Upper lobe of right lung (tissue), 1 donor: ENCODE results near the gene DPP8. TPM values are rescaled to one million over a fixed set of nuclear protein-coding genes. Genes with fewer than 3 reads are reported as not detected.
"Not testable (repeated sequence)": the region's sequence is repeated elsewhere in the genome, so short reads cannot be mapped to it uniquely, and the experiment has no call there.

Source experiments
- ATAC-seq: fragments of 200-7000 bp; cut with Tn5 transposase; one replicate; pipeline ENCODE4 v1.9.1; 2020; ENCODE audit warnings: mild to moderate bottlenecking, moderate library complexity
- DNase-seq: peaks from one replicate; pipeline ENCODE4 v3.0.0-alpha.2; 2020
- H3K27ac ChIP-seq: fragments of 200-600 bp; one replicate; pipeline ENCODE4 v1.8.0; 2022
- H3K27me3 ChIP-seq: fragments of 200-600 bp; one replicate; pipeline ENCODE4 v1.8.0; 2022; ENCODE audit warnings: mild to moderate bottlenecking
- H3K36me3 ChIP-seq: fragments of 200-600 bp; one replicate; pipeline ENCODE4 v1.8.0; 2022
- H3K4me1 ChIP-seq: fragments of 200-600 bp; one replicate; pipeline ENCODE4 v1.8.0; 2022
- H3K4me3 ChIP-seq: fragments of 200-600 bp; one replicate; pipeline ENCODE4 v1.8.0; 2022; ENCODE audit warnings: mild to moderate bottlenecking
- H3K9me3 ChIP-seq: fragments of 200-600 bp; one replicate; pipeline ENCODE4 v1.8.0; 2022
- CTCF ChIP-seq: fragments of 200-600 bp; IDR thresholded peaks from one replicate; pipeline ENCODE4 v1.8.0; 2022; ENCODE audit warnings: antibody characterized with exemption
- intact Hi-C: fragments of 100-400 bp; cut with DNase I; formaldehyde crosslinking; loops from one replicate; pipeline ENCODE4 v1.11.0; 2022
- total RNA-seq: library from RNA; stranded (reverse); fragmentation: NEBNext Ultra II Directional; extraction: Animal tissue kit (Norgen Biotek cat#: 25700); gene quantifications from one replicate; pipeline ENCODE4 v1.2.1, GENCODE V29; 2021
- donor health status: DM: no; HTN: yes; CAD: no; lungs with severe emphysema.

DPP8 gene
- total RNA-seq, 1 donor from 2014 or later = 28.2 TPM

DNA sequence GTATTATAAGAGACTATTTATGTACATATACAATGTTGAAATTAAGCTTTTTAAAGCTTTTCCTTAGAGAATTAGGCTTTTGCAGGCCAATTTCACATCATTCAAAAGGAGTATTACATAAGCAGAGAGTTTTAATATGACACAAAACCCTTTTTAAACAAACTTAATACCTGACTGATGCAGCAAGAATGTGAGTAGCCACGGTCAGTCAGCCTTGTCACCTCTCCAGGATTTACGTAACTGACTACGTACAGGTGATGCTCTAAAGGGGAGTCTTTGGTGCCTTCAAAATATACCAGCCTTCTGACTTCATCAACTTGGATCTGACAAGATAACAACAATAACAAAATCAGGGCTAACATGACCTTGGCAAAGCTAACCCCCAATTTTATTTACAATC lies 50.6 kb downstream of the DPP8 start:
- no peak for ATAC-seq
- H3K27ac ChIP-seq = no peak overlapping the region
- H3K4me1 ChIP-seq = no peaks in the 10 kb centered on the region
- H3K27me3 ChIP-seq = no peaks in the 10 kb centered on the region
- H3K36me3 ChIP-seq = peaks cover 96% of the 10 kb centered on the region
- no peak overlapping the region for H3K4me3 ChIP-seq
- H3K9me3 ChIP-seq = no peaks in the 10 kb centered on the region
- intact Hi-C loops = no loop called here
- TF ChIP-seq CTCF = no peak
- no peak for DNase-seq

GRCh38 chr15:65463096-65463495 lies 54.4 kb downstream of the DPP8 start:
- H3K36me3 ChIP-seq = peaks cover 100% of the 10 kb centered on the region
- H3K9me3 ChIP-seq, H3K27me3 ChIP-seq, H3K27ac ChIP-seq, H3K4me3 ChIP-seq, ATAC-seq, H3K4me1 ChIP-seq, intact Hi-C loops, DNase-seq: not testable (repeated sequence)

- intact Hi-C loops = no loop called here
- peaks cover 100% of the 10 kb centered on the region for H3K36me3 ChIP-seq
- no peak overlapping the region for H3K27ac ChIP-seq
- no peaks in the 10 kb centered on the region for H3K27me3 ChIP-seq
- no peaks in the 10 kb centered on the region for H3K9me3 ChIP-seq
- no peak for TF ChIP-seq CTCF
- no peak overlapping the region for H3K4me3 ChIP-seq
- no peak for ATAC-seq
- no peaks in the 10 kb centered on the region for H3K4me1 ChIP-seq
- no peak for DNase-seq
These were observed 56.6 kb downstream of the DPP8 start for GRCh38 chr15:65460741-65461347.

DNA sequence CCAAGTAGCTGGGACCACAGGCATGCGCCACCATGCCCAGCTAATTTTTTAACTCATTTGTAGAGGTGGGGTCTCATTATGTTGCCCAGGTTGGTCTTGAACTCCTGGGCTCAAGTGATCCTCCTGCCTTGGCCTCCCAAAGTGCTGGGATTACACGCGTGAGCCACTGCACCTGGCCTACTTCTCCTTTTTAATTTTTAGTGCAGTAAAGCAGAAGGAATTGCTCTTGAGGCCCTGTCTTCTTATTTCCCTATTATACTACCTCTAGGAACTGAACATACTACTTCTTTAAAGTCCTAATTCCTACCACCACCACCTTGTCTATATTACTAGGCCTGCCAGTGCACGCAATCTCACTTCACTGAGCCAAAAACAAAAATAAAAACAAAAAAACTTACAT lies 62.2 kb downstream of the DPP8 start:
- intact Hi-C loops, ATAC-seq: not testable (repeated sequence)
- H3K36me3 ChIP-seq = peaks cover 99% of the 10 kb centered on the region

GRCh38 chr15:65451989-65452388 lies 65.5 kb downstream of the DPP8 start:
- no peak for ATAC-seq
- H3K27me3 ChIP-seq = no peaks in the 10 kb centered on the region
- H3K27ac ChIP-seq = no peak overlapping the region
- peaks cover 96% of the 10 kb centered on the region for H3K36me3 ChIP-seq
- intact Hi-C loops = no loop called here
- H3K4me1 ChIP-seq = no peaks in the 10 kb centered on the region
- no peak for DNase-seq
- H3K9me3 ChIP-seq = no peaks in the 10 kb centered on the region
- H3K4me3 ChIP-seq = no peak overlapping the region
- TF ChIP-seq CTCF = no peak

More for the DNA sequence above, 62.2 kb downstream of the DPP8 start:
- not testable (repeated sequence) for H3K27me3 ChIP-seq, DNase-seq, H3K4me3 ChIP-seq, H3K4me1 ChIP-seq, H3K27ac ChIP-seq, H3K9me3 ChIP-seq

GRCh38 chr15:65450556-65450955 lies 66.9 kb downstream of the DPP8 start:
- intact Hi-C loops = no loop called here
- no peaks in the 10 kb centered on the region for H3K9me3 ChIP-seq
- no peaks in the 10 kb centered on the region for H3K27me3 ChIP-seq
- DNase-seq = no peak
- no peak overlapping the region for H3K27ac ChIP-seq
- no peak for ATAC-seq
- H3K36me3 ChIP-seq = peaks cover 96% of the 10 kb centered on the region
- no peaks in the 10 kb centered on the region for H3K4me1 ChIP-seq
- H3K4me3 ChIP-seq = no peak overlapping the region
- no peak for TF ChIP-seq CTCF

GRCh38 chr15:65447145-65447544 lies 70.3 kb downstream of the DPP8 start:
- Histone ChIP-seq H3K27ac (no peak overlapping the region), H3K27me3 (no peaks in the 10 kb centered on the region), H3K9me3 (no peaks in the 10 kb centered on the region), H3K4me1 (no peaks in the 10 kb centered on the region), H3K36me3 (peaks cover 86% of the 10 kb centered on the region), H3K4me3 (no peak overlapping the region)
- TF ChIP-seq CTCF = no peak
- intact Hi-C loops = no loop called here
- ATAC-seq = no peak
- DNase-seq = no peak
